Endothelial cell (in vitro differentiated cells): ENCODE measurements around the gene CBX8. TPM values are rescaled to one million over a fixed set of nuclear protein-coding genes. Genes with fewer than 3 reads are reported as not detected.
A peak's percentile ranks its signal among the peaks of the same experiment; 100 is the strongest.

Source experiments
- DNase-seq: peaks from one replicate; pipeline ENCODE4 v3.0.0; 2021; ENCODE audit warnings: low spot score
- H3K27ac Mint-ChIP-seq: one replicate; pipeline ENCODE4 v1.8.0; 2021; ENCODE audit warnings: mixed read lengths, inconsistent platforms; ENCODE audit not compliant: unreplicated experiment
- H3K27me3 Mint-ChIP-seq: one replicate; pipeline ENCODE4 v1.8.0; 2021; ENCODE audit warnings: mild to moderate bottlenecking, moderate library complexity, mixed read lengths, inconsistent platforms; ENCODE audit not compliant: unreplicated experiment
- H3K36me3 Mint-ChIP-seq: one replicate; pipeline ENCODE4 v1.8.0; 2021; ENCODE audit warnings: mild to moderate bottlenecking, low read depth, mixed read lengths, inconsistent platforms; ENCODE audit not compliant: unreplicated experiment
- H3K4me1 Mint-ChIP-seq: one replicate; pipeline ENCODE4 v1.8.0; 2021; ENCODE audit warnings: mild to moderate bottlenecking, mixed read lengths, inconsistent platforms; ENCODE audit not compliant: unreplicated experiment
- H3K4me3 Mint-ChIP-seq: one replicate; pipeline ENCODE4 v1.8.0; 2021; ENCODE audit warnings: mild to moderate bottlenecking, mixed read lengths, inconsistent platforms; ENCODE audit not compliant: unreplicated experiment
- H3K9me3 Mint-ChIP-seq: one replicate; pipeline ENCODE4 v1.8.0; 2021; ENCODE audit warnings: mixed read lengths, inconsistent platforms; ENCODE audit not compliant: unreplicated experiment
- CTCF ChIP-seq: fragments of 200-600 bp; sonication (generic); IDR thresholded peaks from one replicate; pipeline ENCODE4 v1.5.0; 2021; ENCODE audit warnings: antibody characterized with exemption; ENCODE audit not compliant: unreplicated experiment
- total RNA-seq: library from RNA; stranded (reverse); fragmentation: NEBNext Ultra II Directional; extraction: Animal tissue kit (Norgen Biotek cat#: 25700); gene quantifications from one replicate; pipeline ENCODE4 v1.2.1, GENCODE V29; 2021; ENCODE audit not compliant: unreplicated experiment

Gene CBX8
- total RNA-seq, 1 donor from 2014 or later: 3.3 TPM

- peaks cover 56% of the 10 kb centered on the region for H3K4me1 Mint-ChIP-seq
- H3K27ac Mint-ChIP-seq: no peak overlapping the region
Measured at GRCh38 chr17:79779084-79779529, 17.8 kb downstream of the CBX8 start.

GRCh38 chr17:79778504-79779083, 18.3 kb downstream of the CBX8 start:
- Mint-ChIP-seq H3K4me3 (peak overlapping the region; percentile 96), H3K27ac (peak overlapping the region; percentile 82), H3K9me3 (no peaks in the 10 kb centered on the region), H3K36me3 (peaks cover 31% of the 10 kb centered on the region), H3K4me1 (peaks cover 56% of the 10 kb centered on the region), H3K27me3 (peaks cover 18% of the 10 kb centered on the region)
- TF ChIP-seq CTCF: no peak
- no peak for DNase-seq

More at GRCh38 chr17:79779084-79779529, 17.8 kb downstream of the CBX8 start:
- no peak for TF ChIP-seq CTCF
- Mint-ChIP-seq H3K4me3 (peak overlapping the region; percentile 96), H3K27me3 (peaks cover 18% of the 10 kb centered on the region), H3K36me3 (peaks cover 32% of the 10 kb centered on the region), H3K9me3 (no peaks in the 10 kb centered on the region)
- no peak for DNase-seq

- Mint-ChIP-seq H3K27ac (peak within 1 kb of the TSS; percentile 82), H3K4me1 (peaks cover 54% of the 10 kb centered on the region), H3K27me3 (peaks cover 18% of the 10 kb centered on the region), H3K4me3 (peak within 1 kb of the TSS; percentile 96), H3K9me3 (no peaks in the 10 kb centered on the region), H3K36me3 (peaks cover 26% of the 10 kb centered on the region)
- DNase-seq: peak; percentile 90
- no peak for TF ChIP-seq CTCF
Measured at GRCh38 chr17:79777894-79778503, 18.9 kb downstream of the CBX8 start, which contains the start of gene CBX2. Gene CBX2 (plus strand): TSS chr17:79778148. CDS start chr17:79778236, 88 bp downstream.

GRCh38 chr17:79777120-79777893, 19.6 kb downstream of the CBX8 start:
- peak; percentile 80 for DNase-seq
- Mint-ChIP-seq H3K4me1 (peaks cover 47% of the 10 kb centered on the region), H3K27me3 (peaks cover 14% of the 10 kb centered on the region), H3K4me3 (peak overlapping the region; percentile 56), H3K9me3 (no peaks in the 10 kb centered on the region), H3K36me3 (peaks cover 23% of the 10 kb centered on the region), H3K27ac (peak overlapping the region; percentile 68)
- no peak for TF ChIP-seq CTCF
